BJ (cell line): ENCODE results near the gene SERPINA4. TPM values are rescaled to one million over a fixed set of nuclear protein-coding genes. Genes with fewer than 3 reads are reported as not detected.
A peak's percentile ranks its signal among the peaks of the same experiment; 100 is the strongest.

Experiments used
- CTCF ChIA-PET: fragments of 350-600 bp; formaldehyde crosslinking; extraction: SDS; loops from one replicate; lab custom pipeline; 2021; ENCODE audit warnings: antibody characterized with exemption, inconsistent platforms; lab: Yijun Ruan, JAX
- POLR2A ChIA-PET: fragments of 300-600 bp; sonication (Branson Sonifier 250); formaldehyde crosslinking; extraction: SDS; loops from one replicate; lab custom pipeline; 2021; ENCODE audit warnings: antibody characterized with exemption; lab: Charles Lee
- DNase-seq: peaks from one replicate; pipeline ENCODE4 v3.0.0-alpha.2; 2011; ENCODE audit warnings: low read depth
- H3K27me3 ChIP-seq: 2 replicates; pipeline ENCODE4 v1.6.0; 2011; ENCODE audit warnings: low read length; ENCODE audit not compliant: control insufficient read depth, insufficient read depth
- H3K36me3 ChIP-seq: 2 replicates; pipeline ENCODE4 v1.5.1; 2011; ENCODE audit warnings: low read length; ENCODE audit not compliant: control insufficient read depth, insufficient read depth
- H3K4me3 ChIP-seq: 2 replicates; pipeline ENCODE4 v1.5.1; 2011; ENCODE audit warnings: low read depth, mild to moderate bottlenecking, control low read depth, low read length
- polyA plus RNA-seq: library from polyadenylated mRNA; depleted of rRNA; stranded (reverse); fragments of >200 nt; gene quantifications from 2 replicates; pipeline ENCODE4 v1.2.3, GENCODE V29; 2011
- TF ChIP-seq, protein P1 (sequence below): IDR thresholded peaks from 2 replicates; pipeline ENCODE4 v1.5.1; 2011; ENCODE audit warnings: low read depth, mild to moderate bottlenecking, control low read depth, inconsistent platforms, low read length, moderate library complexity; ENCODE audit not compliant: insufficient read depth

Gene SERPINA4
- polyA plus RNA-seq, 1 experiment, result not detected

DNA sequence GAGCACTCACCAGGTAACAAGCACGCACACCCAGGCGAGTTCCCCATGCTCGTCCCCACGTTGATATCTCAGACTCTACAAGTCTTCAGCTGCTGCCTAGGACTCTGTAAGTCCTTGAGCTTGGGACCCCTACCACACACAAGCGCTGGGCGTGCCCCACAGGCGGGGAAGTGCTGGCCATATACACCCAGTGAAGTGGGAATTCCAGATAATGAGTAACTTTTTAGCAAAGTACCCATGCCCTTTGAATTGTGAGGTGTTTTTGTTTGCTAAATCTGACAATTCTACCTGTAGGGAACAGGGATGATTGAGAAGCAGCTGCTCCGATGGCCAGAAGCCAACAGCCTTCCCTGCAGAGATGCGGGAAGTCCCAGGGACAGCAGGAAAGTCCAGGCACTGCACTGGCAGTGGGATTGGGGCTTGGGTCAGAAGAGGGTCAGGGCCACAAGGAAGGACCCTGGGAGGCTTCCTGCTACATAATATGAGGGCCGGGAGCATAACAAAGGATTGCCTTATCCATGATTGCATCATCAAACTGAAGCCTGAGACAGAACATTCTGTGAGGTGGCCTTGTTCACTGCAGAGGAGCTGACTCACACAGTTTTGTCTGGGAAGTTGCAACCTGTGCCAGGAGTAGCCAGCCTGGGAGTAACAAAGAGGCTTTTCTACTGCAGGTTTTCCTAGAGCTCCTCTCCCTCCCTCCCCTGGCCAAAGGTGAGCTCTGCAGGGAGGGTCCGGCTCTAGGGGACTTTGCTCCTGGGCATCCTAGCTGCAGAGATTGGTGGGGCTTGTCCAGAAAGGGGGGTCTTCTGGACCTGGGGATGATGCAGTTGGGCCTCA is 37.8 kb downstream of the SERPINA4 start:
- ChIA-PET POLR2A (no interaction called here), CTCF (interaction anchor here (0.9 to 1.9 kb wide), 3 partner anchors 23 to 113 kb away, joined by 3 to 4 read pairs (median 3); no protein-coding TSS in a partner anchor)

DNA sequence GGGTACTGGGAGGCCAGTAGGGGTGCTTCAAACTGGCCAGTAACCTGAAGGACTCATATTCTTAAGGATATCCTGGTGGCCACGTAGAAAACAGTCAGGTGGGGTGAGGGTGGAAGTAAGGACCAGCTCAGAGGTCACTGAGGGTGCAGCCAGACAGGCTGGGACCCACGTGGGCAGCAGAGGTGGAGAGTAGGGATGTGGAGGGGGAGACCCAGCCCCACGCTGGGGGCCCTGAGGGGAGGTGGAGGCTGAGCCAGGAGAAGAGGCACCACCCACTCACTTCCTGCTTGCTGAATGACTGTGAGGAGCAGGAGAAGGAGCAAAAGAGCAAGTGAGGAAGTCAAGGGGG is 38.4 kb downstream of the SERPINA4 start:
- no peak for DNase-seq
- Histone ChIP-seq H3K4me3 (no peak overlapping the region), H3K27me3 (no peaks in the 10 kb centered on the region; the same call in 1 of the 2 replicates), H3K36me3 (no peaks in the 10 kb centered on the region)
- ChIA-PET CTCF (interaction anchor here (0.9 to 1.9 kb wide), 3 partner anchors 24 to 113 kb away, joined by 3 to 4 read pairs (median 3); no protein-coding TSS in a partner anchor), POLR2A (no interaction called here)
- TF ChIP-seq, protein P1, sequence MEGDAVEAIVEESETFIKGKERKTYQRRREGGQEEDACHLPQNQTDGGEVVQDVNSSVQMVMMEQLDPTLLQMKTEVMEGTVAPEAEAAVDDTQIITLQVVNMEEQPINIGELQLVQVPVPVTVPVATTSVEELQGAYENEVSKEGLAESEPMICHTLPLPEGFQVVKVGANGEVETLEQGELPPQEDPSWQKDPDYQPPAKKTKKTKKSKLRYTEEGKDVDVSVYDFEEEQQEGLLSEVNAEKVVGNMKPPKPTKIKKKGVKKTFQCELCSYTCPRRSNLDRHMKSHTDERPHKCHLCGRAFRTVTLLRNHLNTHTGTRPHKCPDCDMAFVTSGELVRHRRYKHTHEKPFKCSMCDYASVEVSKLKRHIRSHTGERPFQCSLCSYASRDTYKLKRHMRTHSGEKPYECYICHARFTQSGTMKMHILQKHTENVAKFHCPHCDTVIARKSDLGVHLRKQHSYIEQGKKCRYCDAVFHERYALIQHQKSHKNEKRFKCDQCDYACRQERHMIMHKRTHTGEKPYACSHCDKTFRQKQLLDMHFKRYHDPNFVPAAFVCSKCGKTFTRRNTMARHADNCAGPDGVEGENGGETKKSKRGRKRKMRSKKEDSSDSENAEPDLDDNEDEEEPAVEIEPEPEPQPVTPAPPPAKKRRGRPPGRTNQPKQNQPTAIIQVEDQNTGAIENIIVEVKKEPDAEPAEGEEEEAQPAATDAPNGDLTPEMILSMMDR, result no peak

More for the DNA sequence above, 37.8 kb downstream of the SERPINA4 start:
- Histone ChIP-seq H3K4me3 (no peak overlapping the region), H3K36me3 (no peaks in the 10 kb centered on the region), H3K27me3 (no peaks in the 10 kb centered on the region; the same call in 1 of the 2 replicates)
- TF ChIP-seq, protein P1, result no peak
- peak; percentile 60 for DNase-seq

DNA sequence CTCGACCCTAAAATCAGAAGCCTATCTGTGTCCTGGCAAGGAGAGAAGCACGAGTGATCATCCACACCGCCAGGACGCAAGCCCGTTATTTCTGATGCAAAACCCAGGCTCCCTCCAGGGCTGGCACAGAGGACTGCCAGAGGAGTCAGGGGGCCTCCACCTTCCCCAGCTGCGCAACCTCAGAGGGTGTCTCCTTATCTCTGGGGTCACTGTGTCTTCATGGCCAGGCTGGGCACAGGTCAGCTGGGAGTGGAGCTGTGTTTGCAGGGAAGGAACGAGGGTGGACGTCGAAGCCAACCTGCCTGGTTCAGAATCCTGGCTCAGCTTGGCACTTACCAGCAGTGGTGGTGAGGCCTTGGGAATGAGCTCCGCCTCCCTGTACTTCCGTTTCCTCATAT is 38.9 kb downstream of the SERPINA4 start:
- Histone ChIP-seq H3K4me3 (no peak overlapping the region), H3K27me3 (no peaks in the 10 kb centered on the region; the same call in 1 of the 2 replicates), H3K36me3 (no peaks in the 10 kb centered on the region)
- ChIA-PET POLR2A (interaction anchor here (0.7 kb wide), 1 partner anchor 29 kb away, joined by 13 read pairs; no protein-coding TSS in a partner anchor), CTCF (interaction anchor here (0.6 kb wide), 1 partner anchor 44 kb away, joined by 3 read pairs; no protein-coding TSS in a partner anchor)
- no peak for DNase-seq
- TF ChIP-seq, protein P1, result no peak

DNA sequence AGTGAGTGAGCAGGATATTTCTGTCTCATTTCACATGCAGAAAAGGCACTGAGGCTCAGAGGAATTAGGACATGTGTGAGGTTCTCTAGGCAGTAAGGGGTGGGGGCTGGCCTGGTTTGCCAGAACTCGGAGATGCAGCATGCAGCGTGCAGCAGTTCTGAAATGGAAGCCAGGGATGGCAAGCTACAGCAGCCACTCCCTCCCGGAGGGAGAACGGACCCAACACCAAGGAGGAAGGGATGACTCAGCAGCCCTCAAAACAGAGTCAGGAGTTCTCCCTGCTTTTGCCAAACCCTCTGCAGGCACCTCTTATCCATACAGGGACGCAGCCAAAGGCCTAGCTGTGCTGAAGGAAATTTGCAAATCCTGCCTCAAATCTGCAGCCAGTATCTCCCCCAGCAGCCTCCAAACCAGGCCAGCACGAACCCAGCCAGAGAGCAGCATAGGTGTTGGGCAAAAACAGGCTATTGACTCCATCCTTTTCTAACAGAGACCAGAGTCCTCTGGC is 40.7 kb downstream of the SERPINA4 start:
- Histone ChIP-seq H3K4me3 (no peak overlapping the region), H3K27me3 (no peaks in the 10 kb centered on the region; the same call in 1 of the 2 replicates), H3K36me3 (no peaks in the 10 kb centered on the region)
- ChIA-PET CTCF (no interaction called here), POLR2A (no interaction called here)
- TF ChIP-seq, protein P1, result no peak
- peak; percentile 46 for DNase-seq

DNA sequence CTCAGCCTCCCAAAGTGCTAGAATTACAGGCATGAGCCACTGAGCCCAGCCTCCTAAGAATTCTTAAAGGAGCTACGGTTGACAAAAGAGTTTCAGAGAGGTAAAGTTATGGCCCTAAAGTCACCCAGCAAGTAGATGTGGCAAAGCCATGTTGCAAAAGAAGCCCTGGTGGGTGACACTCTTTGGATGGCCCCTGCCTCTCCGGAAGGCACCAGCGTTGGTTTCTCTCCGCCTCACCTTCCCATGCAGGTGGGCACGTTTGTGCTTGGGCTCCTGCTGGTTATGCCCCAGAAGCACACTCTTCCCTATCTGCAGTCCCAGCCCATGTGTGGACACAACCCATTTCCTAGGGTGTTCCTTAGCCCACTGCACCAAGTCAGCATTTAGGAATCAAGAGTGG is 41.5 kb downstream of the SERPINA4 start:
- Histone ChIP-seq H3K4me3 (no peak overlapping the region), H3K27me3 (no peaks in the 10 kb centered on the region; the same call in 1 of the 2 replicates), H3K36me3 (no peaks in the 10 kb centered on the region)
- ChIA-PET POLR2A (no interaction called here), CTCF (interaction anchor here (1.3 kb wide), 1 partner anchor 10 kb away, joined by 4 read pairs; no protein-coding TSS in a partner anchor)
- no peak for DNase-seq
- TF ChIP-seq, protein P1, result no peak
